Keratinocyte (primary cell): Measurements from ENCODE around the gene ZNF488. TPM values are rescaled to one million over a fixed set of nuclear protein-coding genes. Genes with fewer than 3 reads are reported as not detected.

Experiments
- DNase-seq: peaks from one replicate; pipeline ENCODE4 v3.0.0-alpha.2; 2011; ENCODE audit warnings: low read depth, missing footprints, low spot score
- FAIRE-seq: peaks from 2 replicates; lab custom pipeline; 2011; peaks lifted over from hg19 to GRCh38; lab: Jason Lieb, UNC
- H2AFZ ChIP-seq: 2 replicates; pipeline ENCODE4 v1.6.0; 2012; ENCODE audit warnings: low read length, control low read depth, inconsistent platforms; ENCODE audit not compliant: control insufficient read depth
- H3K27ac ChIP-seq: 2 replicates; pipeline ENCODE4 v1.5.1; 2011; ENCODE audit warnings: low read length; ENCODE audit not compliant: control insufficient read depth, insufficient read depth
- H3K27me3 ChIP-seq: 3 replicates; pipeline ENCODE4 v1.6.0; 2011; ENCODE audit warnings: low read length; ENCODE audit not compliant: control insufficient read depth, insufficient read depth; ENCODE audit errors: extremely low read depth
- H3K36me3 ChIP-seq, 2 experiments: 2 replicates in 1 of 2; 3 replicates in 1 of 2; pipeline ENCODE4 v1.5.1; 2011; ENCODE audit warnings: low read length in 2 of 2, mild to moderate bottlenecking in 1 of 2; ENCODE audit not compliant: control insufficient read depth in 2 of 2, insufficient read depth in 2 of 2; ENCODE audit errors: extremely low read depth in 1 of 2
- H3K4me1 ChIP-seq: 3 replicates; pipeline ENCODE4 v1.5.1; 2011; ENCODE audit warnings: low read length; ENCODE audit not compliant: control insufficient read depth, insufficient read depth; ENCODE audit errors: extremely low read depth
- H3K4me2 ChIP-seq: 3 replicates; pipeline ENCODE4 v1.6.0; 2011; ENCODE audit warnings: low read depth, low read length; ENCODE audit not compliant: control insufficient read depth, insufficient read depth; ENCODE audit errors: extremely low read depth
- H3K4me3 ChIP-seq, 3 experiments: fragments of 200-600 bp in 1 of 3; sonication (generic) in 1 of 3; 2 replicates in 2 of 3; 3 replicates in 1 of 3; pipeline ENCODE4 v1.5.1; 2011 to 2016; ENCODE audit warnings: low read length in 3 of 3, mild to moderate bottlenecking in 3 of 3, control low read depth in 2 of 3, inconsistent platforms in 1 of 3, low read depth in 1 of 3, mixed read lengths in 1 of 3, mixed run types in 1 of 3, moderate library complexity in 1 of 3; ENCODE audit not compliant: control insufficient read depth in 2 of 3, insufficient read depth in 2 of 3; ENCODE audit errors: extremely low read depth in 1 of 3
- H3K79me2 ChIP-seq: 2 replicates; pipeline ENCODE4 v1.6.0; 2012; ENCODE audit warnings: low read length; ENCODE audit not compliant: control insufficient read depth, insufficient read depth
- H3K9ac ChIP-seq: 3 replicates; pipeline ENCODE4 v1.6.0; 2011; ENCODE audit warnings: low read length; ENCODE audit not compliant: control insufficient read depth, insufficient read depth; ENCODE audit errors: extremely low read depth
- H3K9me1 ChIP-seq: 3 replicates; pipeline ENCODE4 v1.6.0; 2011; ENCODE audit warnings: low read length; ENCODE audit not compliant: control insufficient read depth, insufficient read depth; ENCODE audit errors: extremely low read depth
- H3K9me3 ChIP-seq: 2 replicates; pipeline ENCODE4 v1.5.1; 2012; ENCODE audit warnings: low read depth, low read length; ENCODE audit not compliant: control insufficient read depth
- H4K20me1 ChIP-seq: 3 replicates; pipeline ENCODE4 v1.6.0; 2011; ENCODE audit warnings: low read length; ENCODE audit not compliant: control insufficient read depth, insufficient read depth; ENCODE audit errors: extremely low read depth
- CTCF ChIP-seq, 3 experiments: IDR thresholded peaks in 1 of 3; conservative IDR thresholded peaks in 1 of 3; optimal IDR thresholded peaks in 1 of 3; 2 replicates in 2 of 3; 3 replicates in 1 of 3; pipeline versions ENCODE3 to v1.5.1; 2011; ENCODE audit warnings: low read length in 3 of 3, mild to moderate bottlenecking in 3 of 3, moderate library complexity in 2 of 3, control low read depth in 1 of 3, inconsistent platforms in 1 of 3; ENCODE audit not compliant: insufficient read depth in 2 of 3; ENCODE audit errors: extremely low read depth in 1 of 3
- EZH2 ChIP-seq: IDR thresholded peaks from one replicate; pipeline ENCODE4 v1.6.1; 2012; ENCODE audit warnings: inconsistent platforms, mild to moderate bottlenecking, low read length, moderate library complexity
- dilution Hi-C: fragments of 300-500 bp; cut with MboI; formaldehyde crosslinking; loops from one replicate; pipeline ENCODE4 v1.7.0; 2020; ENCODE audit warnings: low sequenced_read_pairs; ENCODE audit not compliant: extremely low pct_ligation_motif_present
- polyA plus RNA-seq, 5 experiments: library from polyadenylated mRNA; depleted of rRNA in 3 of 5; stranded (reverse) in 3 of 5; stranded (forward) in 1 of 5; unstranded in 1 of 5; fragments of >200 nt; gene quantifications; 1 replicate in 1 of 5; 2 replicates in 3 of 5; 3 replicates in 1 of 5; pipeline versions ENCODE4 v1.2.1 to v1.2.3, GENCODE V29; 2011 to 2012; ENCODE audit warnings: missing spikeins in 2 of 5, low read depth in 1 of 5, low replicate concordance in 1 of 5

The ZNF488 gene
- polyA plus RNA-seq, 1 donor (not counting 4 experiments of a cell fraction or from before 2014, with no cell fraction given) = 1.2 TPM

- no peak overlapping the region for H2AFZ ChIP-seq
- H3K79me2 ChIP-seq = no peaks in the 10 kb centered on the region
- H3K27me3 ChIP-seq = peaks cover 14% of the 10 kb centered on the region
- H3K9ac ChIP-seq = no peak overlapping the region
- H3K9me3 ChIP-seq = no peaks in the 10 kb centered on the region
- no peak overlapping the region for H3K27ac ChIP-seq
- H3K9me1 ChIP-seq = no peaks in the 10 kb centered on the region
- FAIRE-seq (no peak), DNase-seq (no peak)
- dilution Hi-C loops = no loop called here
- TF ChIP-seq CTCF (optimal IDR thresholded peaks at IDR 0.05 in 1 of 3, IDR thresholded peaks at IDR 0.05 in 1 of 3, conservative IDR thresholded peaks at IDR 0.05 in 1 of 3; ENCODE audit: extremely low read depth in 1 of 3, insufficient read depth in 2 of 3, low read length in 3 of 3) = no peak
- no peak for TF ChIP-seq EZH2
- H3K4me2 ChIP-seq = no peak overlapping the region
- H4K20me1 ChIP-seq = no peaks in the 10 kb centered on the region
- H3K4me3 ChIP-seq = no peak overlapping the region
- H3K4me1 ChIP-seq = no peaks in the 10 kb centered on the region
- H3K36me3 ChIP-seq = no peaks in the 10 kb centered on the region
Observed at GRCh38 chr10:47332946-47333345, 51.1 kb downstream of the ZNF488 start.

GRCh38 chr10:47332371-47332770, 51.7 kb downstream of the ZNF488 start:
- Histone ChIP-seq H3K79me2 (no peaks in the 10 kb centered on the region), H3K9me3 (no peaks in the 10 kb centered on the region), H3K4me2 (no peak overlapping the region), H4K20me1 (no peaks in the 10 kb centered on the region), H3K36me3 (no peaks in the 10 kb centered on the region), H3K9me1 (no peaks in the 10 kb centered on the region), H3K9ac (no peak overlapping the region), H2AFZ (no peak overlapping the region), H3K4me1 (no peaks in the 10 kb centered on the region), H3K4me3 (no peak overlapping the region), H3K27me3 (peaks cover 14% of the 10 kb centered on the region), H3K27ac (no peak overlapping the region)
- dilution Hi-C loops = no loop called here
- FAIRE-seq = no peak
- DNase-seq = no peak
- no peak for TF ChIP-seq CTCF (optimal IDR thresholded peaks at IDR 0.05 in 1 of 3, IDR thresholded peaks at IDR 0.05 in 1 of 3, conservative IDR thresholded peaks at IDR 0.05 in 1 of 3; ENCODE audit: extremely low read depth in 1 of 3, insufficient read depth in 2 of 3, low read length in 3 of 3)
- TF ChIP-seq EZH2 = no peak
